SK-N-SH (cell line): ENCODE measurements around the gene ADTRP. TPM values are rescaled to one million over a fixed set of nuclear protein-coding genes. Genes with fewer than 3 reads are reported as not detected.

Experiments
- CTCF ChIA-PET: fragments of 300-600, 350-600 bp; formaldehyde crosslinking; extraction: SDS; loops from one replicate; lab custom pipeline; 2021; lab: Yijun Ruan, JAX
- POLR2A ChIA-PET: fragments of 350-600 bp; sonication (Branson Sonifier 250); formaldehyde crosslinking; extraction: SDS; loops from one replicate; lab custom pipeline; 2020; ENCODE audit warnings: antibody characterized with exemption, inconsistent platforms; lab: Yijun Ruan, JAX
- DNase-seq: peaks from one replicate; pipeline ENCODE4 v3.0.0; 2012
- H2AFZ ChIP-seq: fragments of 200-600 bp; sonication (generic); 2 replicates; pipeline ENCODE4 v1.8.1; 2016; ENCODE audit warnings: antibody characterized with exemption, mild to moderate bottlenecking, low read depth
- H3F3A ChIP-seq: fragments of 200-600 bp; sonication (generic); replicated peaks from 2 replicates; pipeline ENCODE3; 2016; ENCODE audit warnings: antibody characterized with exemption, mild to moderate bottlenecking; ENCODE audit not compliant: insufficient read depth
- H3K27ac ChIP-seq, 2 experiments: fragments of 200-500 bp in 1 of 2; fragments of 200-600 bp in 1 of 2; sonication (Bioruptor generic) in 1 of 2; sonication (generic), shearing (Covaris generic) in 1 of 2; 2 replicates each; pipeline versions ENCODE4 v1.5.1 to v1.6.1; 2014 to 2016; ENCODE audit warnings: low read depth in 2 of 2, inconsistent platforms in 1 of 2, low read length in 1 of 2, mild to moderate bottlenecking in 1 of 2, mixed read lengths in 1 of 2
- H3K27me3 ChIP-seq: fragments of 200-600 bp; sonication (generic), shearing (Covaris generic); 2 replicates; pipeline ENCODE4 v1.6.1; 2016; ENCODE audit warnings: mixed run types; ENCODE audit not compliant: insufficient read depth
- H3K36me3 ChIP-seq, 2 experiments: fragments of 200-500 bp in 1 of 2; fragments of 200-600 bp in 1 of 2; sonication (Bioruptor generic) in 1 of 2; sonication (generic) in 1 of 2; replicated peaks in 1 of 2; 2 replicates each; pipeline versions ENCODE3 to v1.5.1; 2014 to 2016; ENCODE audit warnings: low read length in 1 of 2, mild to moderate bottlenecking in 1 of 2; ENCODE audit not compliant: insufficient read depth in 2 of 2, control insufficient read depth in 1 of 2
- H3K4me1 ChIP-seq, 2 experiments: fragments of 200-500 bp in 1 of 2; fragments of 200-600 bp in 1 of 2; sonication (Bioruptor generic) in 1 of 2; sonication (generic), shearing (Covaris generic) in 1 of 2; 2 replicates each; pipeline versions ENCODE4 v1.5.1 to v1.6.1; 2014 to 2016; ENCODE audit warnings: low read depth in 1 of 2, low read length in 1 of 2, mixed run types in 1 of 2; ENCODE audit not compliant: insufficient read depth in 2 of 2, control insufficient read depth in 1 of 2
- H3K4me2 ChIP-seq: fragments of 200-600 bp; sonication (generic), shearing (Covaris generic); 2 replicates; pipeline ENCODE4 v1.6.1; 2017; ENCODE audit warnings: mixed run types
- H3K4me3 ChIP-seq, 2 experiments: fragments of 200-500 bp in 1 of 2; fragments of 200-600 bp in 1 of 2; sonication (Bioruptor generic) in 1 of 2; sonication (generic), shearing (Covaris generic) in 1 of 2; 2 replicates each; pipeline versions ENCODE4 v1.5.1 to v1.8.1; 2014 to 2016; ENCODE audit warnings: low read depth in 2 of 2, inconsistent platforms in 1 of 2, low read length in 1 of 2, mild to moderate bottlenecking in 1 of 2, mixed read lengths in 1 of 2, moderate library complexity in 1 of 2
- H3K79me2 ChIP-seq: fragments of 200-600 bp; sonication (generic); 2 replicates; pipeline ENCODE4 v1.8.1; 2017; ENCODE audit warnings: mild to moderate bottlenecking; ENCODE audit not compliant: insufficient read depth
- H3K9ac ChIP-seq: fragments of 200-600 bp; sonication (generic); 2 replicates; pipeline ENCODE4 v1.6.1; 2017; ENCODE audit warnings: mixed run types
- H3K9me2 ChIP-seq: fragments of 200-600 bp; sonication (generic); 2 replicates; pipeline ENCODE4 v1.6.1; 2017; ENCODE audit warnings: mixed run types
- H3K9me3 ChIP-seq: fragments of 200-600 bp; sonication (generic); 2 replicates; pipeline ENCODE4 v1.6.1; 2017; ENCODE audit warnings: mixed run types, mild to moderate bottlenecking, moderate library complexity
- H4K20me1 ChIP-seq: fragments of 200-600 bp; sonication (generic); 2 replicates; pipeline ENCODE4 v1.6.1; 2017; ENCODE audit warnings: mild to moderate bottlenecking, mixed run types; ENCODE audit not compliant: insufficient read depth
- ELF1 ChIP-seq: IDR thresholded peaks from 2 replicates; pipeline ENCODE4 v1.4.0; 2012
- EP300 ChIP-seq, 2 experiments: IDR thresholded peaks; 2 replicates each; pipeline versions ENCODE4 v1.4.0 to v1.6.1; 2012; ENCODE audit warnings: borderline replicate concordance in 1 of 2, low read depth in 1 of 2, low read length in 1 of 2
- FOXJ3 ChIP-seq: sonication (generic); formaldehyde crosslinking; IDR thresholded peaks from 2 replicates; pipeline ENCODE4 v1.5.1; 2020; ENCODE audit warnings: mild to moderate bottlenecking, missing genetic modification reagents
- FOXM1 ChIP-seq: IDR thresholded peaks from 2 replicates; pipeline ENCODE4 v1.4.0; 2012; ENCODE audit warnings: low read depth, mild to moderate bottlenecking
- GABPA ChIP-seq: IDR thresholded peaks from 2 replicates; pipeline ENCODE4 v1.4.0; 2012; ENCODE audit warnings: low read depth, mild to moderate bottlenecking
- GATA2 ChIP-seq: sonication (generic); formaldehyde crosslinking; IDR thresholded peaks from 2 replicates; pipeline ENCODE4 v1.5.0; 2020; ENCODE audit warnings: mild to moderate bottlenecking, missing genetic modification reagents
- JUND ChIP-seq: IDR thresholded peaks from 2 replicates; pipeline ENCODE4 v1.4.0; 2012
- MEF2A ChIP-seq: IDR thresholded peaks from 2 replicates; pipeline ENCODE4 v1.4.0; 2012; ENCODE audit warnings: low read depth, borderline replicate concordance
- POLR2AphosphoS5 ChIP-seq: IDR thresholded peaks from 2 replicates; pipeline ENCODE4 v1.6.1; 2012; ENCODE audit warnings: low read depth, low read length
- REST ChIP-seq: IDR thresholded peaks from 2 replicates; pipeline ENCODE4 v1.6.1; 2012; ENCODE audit warnings: mild to moderate bottlenecking, low read depth, low read length, moderate library complexity
- SMC3 ChIP-seq: IDR thresholded peaks from 2 replicates; pipeline ENCODE4 v1.6.1; 2012; ENCODE audit warnings: low read depth, low read length, improper control_type of control experiment
- USF1 ChIP-seq: IDR thresholded peaks from 2 replicates; pipeline ENCODE4 v1.4.0; 2012; ENCODE audit warnings: low read depth, borderline replicate concordance
- ZBTB33 ChIP-seq: IDR thresholded peaks from 2 replicates; pipeline ENCODE4 v1.4.0; 2012; ENCODE audit warnings: low read depth, borderline replicate concordance
- WGBS: methylation state at CpG from one replicate; pipeline ENCODE4 v1.1.6; 2017; ENCODE audit warnings: low lambda C conversion rate; 5-methylcytosine and 5-hydroxymethylcytosine counted together
- polyA plus RNA-seq, 3 experiments: library from polyadenylated mRNA; depleted of rRNA; stranded (reverse); fragments of >200 nt; gene quantifications; 2 replicates each; pipeline ENCODE4 v1.2.3, GENCODE V29; 2012
- TF ChIP-seq, protein P1 (sequence below): IDR thresholded peaks from 2 replicates; pipeline ENCODE4; 2012
- TF ChIP-seq, protein P2 (sequence below): fragments of 150-350 bp; IDR thresholded peaks from 2 replicates; pipeline ENCODE4 v1.6.1; 2017; ENCODE audit warnings: antibody characterized with exemption, low read length, low read depth, borderline replicate concordance

ADTRP gene
- polyA plus RNA-seq, 1 of the 3 experiments (the other 2 are of a cell fraction) = 0.84 TPM

DNA sequence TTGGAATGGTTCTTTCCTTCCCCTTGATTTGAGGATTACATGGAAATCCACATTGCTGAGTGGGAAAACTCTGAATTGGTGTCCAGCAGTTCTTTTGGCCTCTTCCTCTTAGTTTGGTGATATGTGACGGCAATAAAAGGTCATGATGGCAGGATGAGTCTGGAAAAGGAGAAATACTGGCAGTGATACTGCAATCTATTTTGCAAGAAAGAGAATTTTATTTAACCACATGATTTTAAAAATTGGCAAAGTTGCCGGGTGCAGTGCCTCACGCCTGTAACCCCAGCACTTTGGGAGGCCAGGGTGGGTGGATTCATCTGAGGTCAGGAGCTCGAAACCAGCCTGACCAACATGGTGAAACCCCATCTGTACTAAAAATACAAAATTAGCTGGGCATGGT lies 73.1 kb downstream of the ADTRP start:
- no peaks in the 10 kb centered on the region for H4K20me1 ChIP-seq
- H3K4me3 ChIP-seq = no peak overlapping the region
- WGBS = 98% methylated on average over 4 of the region's 4 CpGs
- no peak for TF ChIP-seq GATA2 (CRISPR knock-in tag)
- TF ChIP-seq ELF1 = no peak
- no peak for TF ChIP-seq ZBTB33
- TF ChIP-seq SMC3 = no peak
- no peak for TF ChIP-seq USF1
- no peak for TF ChIP-seq GABPA
- H3K4me1 ChIP-seq = peaks cover 3 to 4% of the 10 kb centered on the region in 2 experiments; a peak in 2 of 4 replicates
- H3K27me3 ChIP-seq = no peaks in the 10 kb centered on the region
- no peak overlapping the region for H3K27ac ChIP-seq
- no peak overlapping the region for H2AFZ ChIP-seq
- DNase-seq = no peak
- ChIA-PET CTCF (no interaction called here), POLR2A (no interaction called here)
- no peak overlapping the region for H3K4me2 ChIP-seq
- no peaks in the 10 kb centered on the region for H3K36me3 ChIP-seq
- no peaks in the 10 kb centered on the region for H3K79me2 ChIP-seq
- H3F3A ChIP-seq = no peaks in the 10 kb centered on the region
- H3K9ac ChIP-seq = no peak overlapping the region
- no peaks in the 10 kb centered on the region for H3K9me3 ChIP-seq
- H3K9me2 ChIP-seq = no peaks in the 10 kb centered on the region

DNA sequence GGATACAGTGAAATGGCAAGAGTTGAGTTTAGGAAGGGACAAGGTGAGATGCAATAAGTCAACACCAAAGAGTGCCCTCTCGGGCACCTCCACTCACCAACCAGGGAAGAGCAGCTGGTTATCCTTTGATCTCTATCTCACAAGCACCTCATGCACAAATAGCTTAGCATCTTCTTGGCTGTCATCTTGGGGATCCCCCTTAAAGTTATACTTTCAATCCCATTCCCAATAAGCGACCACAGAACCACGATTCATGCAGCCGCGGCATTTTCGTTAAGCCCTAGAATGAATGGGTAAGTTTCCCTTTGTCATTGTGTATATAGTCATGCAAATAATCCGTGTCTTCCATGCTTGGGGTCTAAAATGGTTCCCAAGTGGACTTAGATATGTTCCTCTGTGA lies 73.5 kb downstream of the ADTRP start:
- 92% methylated on average over 7 of the region's 7 CpGs for WGBS
- POLR2A ChIA-PET = no interaction called here
- CTCF ChIA-PET = interaction anchor here (1.3 kb wide), 1 partner anchor 49 kb away, joined by 3 read pairs; no protein-coding TSS in a partner anchor
- TF ChIP-seq FOXJ3 (CRISPR knock-in tag) (no peak), ZBTB33 (no peak), JUND (no peak), EP300 (IDR thresholded peaks at IDR 0.05; ENCODE audit: borderline replicate concordance in 1 of 2, low read depth in 1 of 2, low read length in 1 of 2) (no peak), REST (no peak), FOXM1 (no peak), MEF2A (no peak), POLR2AphosphoS5 (no peak)
- TF ChIP-seq, protein P1, sequence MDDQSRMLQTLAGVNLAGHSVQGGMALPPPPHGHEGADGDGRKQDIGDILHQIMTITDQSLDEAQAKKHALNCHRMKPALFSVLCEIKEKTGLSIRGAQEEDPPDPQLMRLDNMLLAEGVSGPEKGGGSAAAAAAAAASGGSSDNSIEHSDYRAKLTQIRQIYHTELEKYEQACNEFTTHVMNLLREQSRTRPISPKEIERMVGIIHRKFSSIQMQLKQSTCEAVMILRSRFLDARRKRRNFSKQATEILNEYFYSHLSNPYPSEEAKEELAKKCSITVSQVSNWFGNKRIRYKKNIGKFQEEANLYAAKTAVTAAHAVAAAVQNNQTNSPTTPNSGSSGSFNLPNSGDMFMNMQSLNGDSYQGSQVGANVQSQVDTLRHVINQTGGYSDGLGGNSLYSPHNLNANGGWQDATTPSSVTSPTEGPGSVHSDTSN = no peak
- TF ChIP-seq, protein P2, sequence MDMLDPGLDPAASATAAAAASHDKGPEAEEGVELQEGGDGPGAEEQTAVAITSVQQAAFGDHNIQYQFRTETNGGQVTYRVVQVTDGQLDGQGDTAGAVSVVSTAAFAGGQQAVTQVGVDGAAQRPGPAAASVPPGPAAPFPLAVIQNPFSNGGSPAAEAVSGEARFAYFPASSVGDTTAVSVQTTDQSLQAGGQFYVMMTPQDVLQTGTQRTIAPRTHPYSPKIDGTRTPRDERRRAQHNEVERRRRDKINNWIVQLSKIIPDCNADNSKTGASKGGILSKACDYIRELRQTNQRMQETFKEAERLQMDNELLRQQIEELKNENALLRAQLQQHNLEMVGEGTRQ = no peak

More for the DNA sequence above, 73.5 kb downstream of the ADTRP start:
- Histone ChIP-seq H2AFZ (no peak overlapping the region), H3K9me2 (no peaks in the 10 kb centered on the region), H3F3A (no peaks in the 10 kb centered on the region), H3K4me1 (peaks cover 0 to 3% of the 10 kb centered on the region in 2 experiments; a peak in 2 of 4 replicates), H3K27me3 (no peaks in the 10 kb centered on the region), H3K9ac (no peak overlapping the region), H3K79me2 (no peaks in the 10 kb centered on the region), H3K9me3 (no peaks in the 10 kb centered on the region), H4K20me1 (no peaks in the 10 kb centered on the region), H3K4me2 (no peak overlapping the region), H3K4me3 (no peak overlapping the region), H3K36me3 (no peaks in the 10 kb centered on the region), H3K27ac (no peak overlapping the region)
- no peak for DNase-seq
